Fibroblast of skin of abdomen (primary cell): ENCODE results near the gene CEP128.

ENCODE experiments used
- DNase-seq: peaks from one replicate; pipeline ENCODE4 v3.0.0-alpha.2; 2013

The CEP128 gene

DNA sequence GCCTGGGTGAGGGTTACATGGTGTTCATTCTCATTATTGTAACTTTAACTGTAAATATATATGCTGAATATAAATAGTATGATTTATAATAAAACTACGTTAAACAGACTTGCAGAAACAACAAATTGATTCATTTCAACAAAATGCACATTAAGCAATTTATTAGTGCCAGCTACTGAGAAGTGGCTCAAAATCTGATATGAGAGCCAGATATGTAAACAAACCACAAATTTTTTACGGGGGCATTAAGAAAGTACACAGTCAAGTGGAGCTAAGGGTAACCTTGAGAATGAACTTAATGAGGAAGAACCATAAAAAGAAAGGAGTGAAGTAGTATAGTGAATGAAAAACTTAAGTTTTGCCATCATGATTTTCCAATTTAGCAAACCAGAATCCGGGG is 40.3 kb downstream of the CEP128 start:
- DNase-seq = no peak

DNA sequence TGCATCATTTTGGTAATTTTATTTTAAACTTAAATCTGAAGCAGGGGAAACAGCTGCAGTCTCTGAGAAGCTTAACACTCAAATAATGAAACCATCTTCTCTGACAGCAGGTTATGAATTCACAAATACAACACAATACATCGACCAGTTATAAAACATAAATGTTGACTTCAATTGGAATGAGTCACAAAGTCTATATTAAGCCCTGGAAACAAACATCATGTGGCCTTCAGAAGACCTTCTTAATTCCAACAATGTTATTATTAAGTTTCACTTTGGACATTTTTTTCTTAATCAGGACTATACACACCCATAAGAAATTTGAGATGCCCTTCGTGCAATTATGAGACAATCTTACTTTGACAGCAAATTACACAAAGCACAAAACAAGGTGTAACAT is 68.9 kb downstream of the CEP128 start:
- no peak for DNase-seq

GRCh38 chr14:80868260-80868659 is 73.3 kb downstream of the CEP128 start:
- peak; percentile 9 for DNase-seq

GRCh38 chr14:80867798-80868197 is 73.7 kb downstream of the CEP128 start:
- DNase-seq = no peak

DNA sequence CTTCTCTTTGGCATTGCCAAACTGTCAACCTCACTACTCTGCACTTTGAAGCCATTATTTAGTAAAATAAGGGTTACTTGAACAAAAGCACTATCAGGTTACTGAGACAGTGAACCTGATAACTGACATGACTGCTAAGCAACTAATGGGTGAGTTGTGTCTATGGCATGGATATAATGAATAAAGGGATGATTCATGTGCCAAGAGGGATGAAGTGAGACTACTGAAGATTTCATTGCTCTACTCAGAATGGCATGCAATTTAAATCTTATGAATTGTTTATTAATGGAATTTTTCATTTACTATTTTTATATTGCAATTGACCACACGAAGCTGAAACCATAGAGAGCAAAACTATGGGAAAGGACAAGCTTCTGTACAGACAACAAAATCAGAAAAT is 74.4 kb downstream of the CEP128 start:
- DNase-seq = peak; percentile 16

DNA sequence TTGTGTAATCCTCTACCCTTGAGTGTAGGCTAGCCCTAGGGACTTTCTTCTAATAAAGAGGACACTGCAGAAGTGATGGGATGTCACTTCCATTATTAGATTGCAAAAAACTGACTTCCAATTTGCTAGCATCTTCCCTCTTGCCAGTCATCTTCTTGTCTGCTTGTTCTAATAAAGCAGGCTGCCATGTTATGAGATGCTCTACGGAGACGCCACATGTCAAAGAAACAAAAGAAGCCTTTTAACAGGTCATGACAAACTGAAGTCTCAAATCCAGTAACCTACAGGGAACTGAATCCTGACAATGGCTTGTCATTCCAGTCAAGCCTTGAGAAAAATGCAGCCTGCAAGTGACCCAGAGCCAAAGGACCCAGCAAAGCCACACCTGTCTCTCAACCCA is 76.0 kb downstream of the CEP128 start:
- DNase-seq = no peak

GRCh38 chr14:80862983-80863382 is 78.6 kb downstream of the CEP128 start:
- peak; percentile 4 for DNase-seq

- no peak for DNase-seq
Measured at GRCh38 chr14:80862541-80862940, 79.0 kb downstream of the CEP128 start.

GRCh38 chr14:80850197-80850814 is 91.2 kb downstream of the CEP128 start:
- peak; percentile 48 for DNase-seq

GRCh38 chr14:80847070-80847469 is 94.5 kb downstream of the CEP128 start:
- no peak for DNase-seq

- peak; percentile 31 for DNase-seq
Measured at GRCh38 chr14:80845856-80846255, 95.7 kb downstream of the CEP128 start.

GRCh38 chr14:80844872-80845271 is 96.7 kb downstream of the CEP128 start:
- DNase-seq = peak; percentile 4

DNA sequence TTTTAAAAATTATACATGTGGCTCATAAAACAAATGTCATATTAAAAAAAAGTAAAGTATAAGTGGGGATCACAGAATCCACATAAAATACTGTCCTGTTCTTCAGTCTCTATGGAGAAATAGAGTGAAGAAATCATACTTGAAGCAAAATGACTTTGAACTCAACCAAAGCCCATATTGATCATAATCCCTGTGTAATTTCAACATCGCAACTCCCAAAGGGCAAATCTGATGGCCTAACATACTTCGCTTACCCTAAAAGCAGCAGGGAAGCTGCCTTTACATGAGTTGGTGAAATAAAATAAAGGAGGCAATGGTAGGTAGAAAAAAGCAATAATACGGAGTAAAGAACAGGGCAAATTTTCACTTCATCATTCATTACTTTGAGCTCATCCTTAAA is 101.8 kb downstream of the CEP128 start:
- no peak for DNase-seq

- DNase-seq = no peak
Measured at GRCh38 chr14:80809663-80810062, 131.9 kb downstream of the CEP128 start.

- DNase-seq = peak; percentile 16
Measured at GRCh38 chr14:80805136-80805535, 136.4 kb downstream of the CEP128 start.

DNA sequence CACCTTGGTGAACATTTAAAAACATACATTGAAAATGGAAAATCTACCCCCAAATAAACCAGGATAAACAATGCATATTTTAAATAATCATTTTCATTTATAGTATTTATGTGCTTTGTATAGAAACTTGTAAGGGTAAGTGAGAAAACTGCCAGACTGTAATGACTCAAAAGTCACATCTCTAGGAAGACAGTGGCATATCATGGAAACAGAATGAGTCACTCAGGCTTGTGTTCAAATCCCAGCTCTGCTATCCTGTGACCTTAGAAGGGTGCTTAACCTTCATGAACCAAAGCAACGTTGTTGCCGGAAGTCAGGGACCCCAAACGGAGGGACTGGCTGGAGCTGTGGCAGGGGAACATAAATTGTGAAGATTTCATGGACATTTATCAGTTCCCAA is 142.7 kb downstream of the CEP128 start:
- DNase-seq = no peak

GRCh38 chr14:80798211-80798610 is 143.3 kb downstream of the CEP128 start:
- DNase-seq = no peak

- no peak for DNase-seq
Measured at GRCh38 chr14:80792771-80793170, 148.8 kb downstream of the CEP128 start.

GRCh38 chr14:80787876-80788275 is 153.7 kb downstream of the CEP128 start:
- DNase-seq = peak; percentile 7

- peak; percentile 46 for DNase-seq
Measured at GRCh38 chr14:80784820-80785219, 156.7 kb downstream of the CEP128 start.

DNA sequence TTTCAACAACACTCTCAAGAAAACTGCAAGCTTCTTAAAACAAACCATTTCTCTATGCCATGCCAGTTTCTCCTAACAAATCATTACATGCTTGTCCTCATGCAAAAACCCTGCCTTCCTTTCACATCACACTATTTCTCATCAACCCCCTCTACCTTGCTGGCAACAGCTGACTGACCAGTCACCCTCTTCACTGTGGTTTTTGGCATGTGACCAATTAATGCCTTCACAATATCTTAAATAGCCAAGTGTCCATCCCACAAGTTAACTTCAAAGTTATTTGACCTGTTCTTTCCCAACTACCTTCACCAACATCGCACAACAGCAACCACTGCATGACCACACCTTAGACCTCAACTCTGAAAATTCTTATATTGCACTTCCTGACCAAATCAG is 159.6 kb downstream of the CEP128 start:
- no peak for DNase-seq

- DNase-seq = no peak
Measured at GRCh38 chr14:80780500-80780899, 161.0 kb downstream of the CEP128 start.

- no peak for DNase-seq
Measured at GRCh38 chr14:80776657-80777056, 164.9 kb downstream of the CEP128 start.

DNA sequence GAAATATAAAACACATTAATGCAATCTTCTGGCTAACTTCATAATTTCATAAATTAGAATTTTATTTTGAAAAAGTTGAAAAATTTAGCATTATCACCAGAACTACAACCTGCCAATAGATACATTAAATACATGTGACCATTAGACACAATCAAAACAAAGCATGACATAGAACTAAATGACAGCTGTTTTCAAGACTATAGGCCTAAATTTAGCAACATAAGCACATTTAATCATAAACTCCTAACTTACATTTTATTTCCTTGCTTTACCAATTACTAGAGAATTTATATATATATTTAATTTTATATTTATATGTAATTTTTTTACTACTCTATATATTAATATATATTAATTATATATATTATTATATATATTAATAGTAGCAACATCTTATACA is 165.4 kb downstream of the CEP128 start:
- no peak for DNase-seq

DNA sequence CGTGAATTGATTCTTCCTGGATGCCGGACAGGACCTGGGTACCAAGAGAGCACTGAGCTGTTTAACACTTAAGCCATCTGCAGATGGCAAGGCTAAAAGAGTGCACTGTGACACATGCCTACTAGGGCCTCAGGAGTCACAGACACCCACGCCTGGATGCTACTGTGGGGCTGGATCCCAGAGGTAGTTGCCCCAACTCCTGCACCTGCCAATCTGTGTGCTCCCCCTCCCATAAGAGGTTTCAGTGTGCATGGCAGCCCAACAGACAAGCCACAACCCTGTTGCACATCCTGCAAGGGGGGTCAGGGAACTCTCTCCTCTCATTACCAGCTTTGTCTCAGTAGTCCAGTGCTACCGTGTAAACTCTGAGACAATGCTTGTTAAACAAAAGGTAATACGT is 169.0 kb downstream of the CEP128 start:
- no peak for DNase-seq
